ENCODE results near the gene ZCCHC17. TPM values are rescaled to one million over a fixed set of nuclear protein-coding genes. Genes with fewer than 3 reads are reported as not detected.

ZCCHC17 gene, protein sequence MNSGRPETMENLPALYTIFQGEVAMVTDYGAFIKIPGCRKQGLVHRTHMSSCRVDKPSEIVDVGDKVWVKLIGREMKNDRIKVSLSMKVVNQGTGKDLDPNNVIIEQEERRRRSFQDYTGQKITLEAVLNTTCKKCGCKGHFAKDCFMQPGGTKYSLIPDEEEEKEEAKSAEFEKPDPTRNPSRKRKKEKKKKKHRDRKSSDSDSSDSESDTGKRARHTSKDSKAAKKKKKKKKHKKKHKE
- 10 to 100 TPM in 3 of 4 donors, 1 to 10 TPM in 1; 9.6 to 16.4 (median 15.1) TPM for total RNA-seq
- polyA plus RNA-seq: 10 to 100 TPM; 20.1 to 48.8 (median 31.2) TPM
- long read RNA-seq, donor 1, transcript ZCCHC17-201 (8 exons, 1,605 nt): major isoform, 10 of 14 reads
- long read RNA-seq, donor 1, partial matches to known transcripts: 1 of 14 reads
- long read RNA-seq, donor 1, other reads (novel, unspliced or antisense): 2 of 14 reads
- long read RNA-seq, donor 2, transcript ZCCHC17-201 (8 exons, 1,605 nt): major isoform, 13 of 66 reads
- long read RNA-seq, donor 2, partial matches to known transcripts: 2 of 66 reads
- long read RNA-seq, donor 2, other reads (novel, unspliced or antisense): 48 of 66 reads

DNA sequence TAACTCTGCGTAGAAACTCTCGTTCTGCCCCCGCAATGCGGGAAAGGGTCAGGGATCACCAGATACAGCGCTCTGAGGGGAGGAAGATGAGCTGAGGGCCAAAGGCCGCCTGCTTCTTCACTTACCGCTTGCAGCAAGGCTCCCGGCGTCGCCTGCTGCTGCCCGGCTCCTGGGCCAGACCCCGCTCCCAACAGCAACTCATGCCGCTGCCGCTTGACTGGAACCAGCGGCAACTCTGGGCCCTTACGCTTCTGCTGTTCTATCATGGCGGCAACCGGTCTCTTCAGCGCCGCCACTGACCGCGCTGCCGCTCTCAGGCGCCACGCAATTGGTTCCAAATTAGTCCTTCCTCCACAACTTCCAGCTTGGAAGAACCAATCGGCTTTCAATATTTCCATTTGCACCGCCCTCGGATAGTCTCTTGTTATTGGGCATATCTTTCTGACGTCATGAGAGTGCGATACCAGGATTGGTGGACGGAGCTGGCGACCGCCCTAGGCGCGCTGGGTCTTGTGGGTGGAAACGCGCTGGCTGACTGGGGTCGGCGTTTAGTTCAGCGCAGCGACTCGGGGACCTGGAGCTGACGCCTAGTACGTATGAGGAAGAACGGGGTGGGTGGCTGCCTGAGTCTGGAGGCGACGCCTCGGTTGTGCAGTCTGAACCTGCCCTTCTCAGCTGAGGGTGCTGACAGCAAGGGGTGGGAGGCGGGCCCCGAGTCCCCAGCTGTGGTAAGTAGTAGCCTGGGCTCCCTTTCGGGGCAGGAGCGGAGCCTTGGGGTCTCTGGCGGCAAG, at the start of gene ZCCHC17, which contains the start of gene SNRNP40:
ZCCHC17 (plus strand) TSS at position 547 of the 791 bp plus-strand sequence. CDS start 13,067 bp downstream, outside the sequence.
SNRNP40 (minus strand) TSS at position 303 of the 791 bp plus-strand sequence; CDS start at position 266, 37 bp downstream.
- H3K27ac ChIP-seq: peak within 1 kb of the TSS; percentile 89
- DNase-seq (peak; percentile 92 to 96), ATAC-seq (peak; percentile 98 to 99 (median 99))
- H3K9me3 ChIP-seq: no peaks in the 10 kb centered on the region
- peaks cover 34% of the 10 kb centered on the region for H3K4me1 ChIP-seq
- no peaks in the 10 kb centered on the region for H3K27me3 ChIP-seq (ENCODE audit: insufficient read depth in 3 of 3, low read length in 2 of 3)
- intact Hi-C loops (cut with DNase I): no loop called here
- H3K4me3 ChIP-seq: peak within 1 kb of the TSS; percentile 89
- H3K36me3 ChIP-seq (ENCODE audit: insufficient read depth in 1 of 2, low read depth in 1 of 2): peaks cover 2 to 30% of the 10 kb centered on the region in 2 donors
- 0 to 1% (median 0%) methylated on average over 51 to 53 of the region's 53 CpGs for WGBS, 3 donors
- TF ChIP-seq, protein P1, sequence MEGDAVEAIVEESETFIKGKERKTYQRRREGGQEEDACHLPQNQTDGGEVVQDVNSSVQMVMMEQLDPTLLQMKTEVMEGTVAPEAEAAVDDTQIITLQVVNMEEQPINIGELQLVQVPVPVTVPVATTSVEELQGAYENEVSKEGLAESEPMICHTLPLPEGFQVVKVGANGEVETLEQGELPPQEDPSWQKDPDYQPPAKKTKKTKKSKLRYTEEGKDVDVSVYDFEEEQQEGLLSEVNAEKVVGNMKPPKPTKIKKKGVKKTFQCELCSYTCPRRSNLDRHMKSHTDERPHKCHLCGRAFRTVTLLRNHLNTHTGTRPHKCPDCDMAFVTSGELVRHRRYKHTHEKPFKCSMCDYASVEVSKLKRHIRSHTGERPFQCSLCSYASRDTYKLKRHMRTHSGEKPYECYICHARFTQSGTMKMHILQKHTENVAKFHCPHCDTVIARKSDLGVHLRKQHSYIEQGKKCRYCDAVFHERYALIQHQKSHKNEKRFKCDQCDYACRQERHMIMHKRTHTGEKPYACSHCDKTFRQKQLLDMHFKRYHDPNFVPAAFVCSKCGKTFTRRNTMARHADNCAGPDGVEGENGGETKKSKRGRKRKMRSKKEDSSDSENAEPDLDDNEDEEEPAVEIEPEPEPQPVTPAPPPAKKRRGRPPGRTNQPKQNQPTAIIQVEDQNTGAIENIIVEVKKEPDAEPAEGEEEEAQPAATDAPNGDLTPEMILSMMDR (IDR thresholded peaks at IDR 0.05): no peak

DNA sequence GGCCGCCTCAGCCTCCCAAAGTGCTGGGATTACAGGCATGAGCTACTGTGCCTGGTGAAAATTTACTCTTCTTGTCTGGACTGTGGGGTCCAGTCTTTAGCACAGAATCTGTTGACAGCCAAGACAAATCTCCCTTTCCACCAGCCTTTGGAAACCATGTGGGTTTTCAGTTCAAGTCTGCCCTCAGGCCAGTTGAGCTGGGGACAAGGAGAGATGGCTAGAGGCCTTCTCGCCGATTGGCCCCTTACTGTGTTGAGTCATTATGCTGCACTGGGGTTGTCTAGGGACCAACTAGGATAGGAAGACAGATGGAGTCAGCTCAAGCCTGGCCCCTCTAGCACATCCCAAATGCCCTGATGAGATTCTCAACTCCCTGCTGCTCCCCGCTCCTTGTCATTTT, 48.6 kb upstream of the ZCCHC17 start:
- no peaks in the 10 kb centered on the region for H3K36me3 ChIP-seq (ENCODE audit: insufficient read depth in 1 of 2, low read depth in 1 of 2)
- intact Hi-C loops (cut with DNase I): no loop called here
- H3K9me3 ChIP-seq: no peaks in the 10 kb centered on the region
- WGBS, 3 donors: 90 to 93% (median 90%) methylated on average over 4 of the region's 4 CpGs
- no peak overlapping the region for H3K4me3 ChIP-seq
- no peak overlapping the region for H3K27ac ChIP-seq
- DNase-seq (no peak), ATAC-seq (no peak)
- H3K27me3 ChIP-seq (ENCODE audit: insufficient read depth in 3 of 3, low read length in 2 of 3): no peaks in the 10 kb centered on the region
- H3K4me1 ChIP-seq: peaks cover 9% of the 10 kb centered on the region
- TF ChIP-seq, protein P1 (IDR thresholded peaks at IDR 0.05): no peak

DNA sequence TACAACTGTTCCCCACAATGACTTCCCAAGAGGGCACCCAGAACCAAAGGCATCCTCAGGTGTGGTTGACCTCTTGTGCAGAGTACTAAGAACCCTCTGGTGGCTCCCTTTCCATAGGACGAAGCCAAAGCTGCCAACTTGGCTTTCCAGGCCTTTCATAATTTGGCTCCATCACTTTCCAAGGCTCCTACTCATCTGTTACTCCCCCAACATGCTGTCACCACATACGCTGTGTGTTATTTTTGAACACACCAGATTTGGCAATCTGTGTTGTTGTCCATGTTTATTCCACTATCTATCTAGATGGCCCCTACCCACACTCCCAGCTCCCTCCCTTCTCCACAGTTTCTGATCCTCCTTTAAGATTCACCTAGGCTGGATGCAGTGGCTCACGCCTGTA, 47.0 kb upstream of the ZCCHC17 start:
- no peaks in the 10 kb centered on the region for H3K9me3 ChIP-seq
- intact Hi-C loops (cut with DNase I): no loop called here
- H3K4me3 ChIP-seq: no peak overlapping the region
- H3K36me3 ChIP-seq (ENCODE audit: insufficient read depth in 1 of 2, low read depth in 1 of 2): no peaks in the 10 kb centered on the region
- H3K27me3 ChIP-seq (ENCODE audit: insufficient read depth in 3 of 3, low read length in 2 of 3): no peaks in the 10 kb centered on the region
- TF ChIP-seq, protein P1 (IDR thresholded peaks at IDR 0.05): no peak
- H3K4me1 ChIP-seq: no peaks in the 10 kb centered on the region
- 58 to 64% (median 61%) methylated on average over 3 of the region's 3 CpGs for WGBS, 3 donors
- no peak overlapping the region for H3K27ac ChIP-seq
- DNase-seq: no peak
- peak in 2 of 4 donors; percentile 30 to 66 for ATAC-seq

DNA sequence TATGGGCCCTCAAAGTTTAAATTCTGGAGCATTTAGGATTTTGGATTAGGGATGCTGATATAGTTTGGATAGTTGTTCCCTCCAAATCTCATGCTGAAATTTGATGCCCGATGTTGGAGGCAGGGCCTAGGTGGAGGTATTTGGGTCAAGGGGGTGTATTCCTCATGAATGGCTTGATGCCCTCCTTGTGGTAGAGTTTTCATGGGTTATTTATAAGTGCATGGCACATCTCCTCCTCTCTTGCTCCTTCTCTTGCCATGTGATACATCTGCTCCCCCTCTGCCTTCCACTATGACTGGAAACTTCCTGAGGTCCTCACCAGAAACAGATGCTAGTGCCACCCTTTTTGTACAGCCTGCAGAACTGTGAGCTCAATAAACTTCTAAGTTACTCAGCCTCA, 39.6 kb upstream of the ZCCHC17 start:
- no peak overlapping the region for H3K4me3 ChIP-seq
- DNase-seq: no peak
- no peaks in the 10 kb centered on the region for H3K9me3 ChIP-seq
- ATAC-seq: peak; percentile 86 to 98 (median 96)
- H3K4me1 ChIP-seq: peaks cover 41% of the 10 kb centered on the region
- WGBS, 3 donors: 33 to 55% (median 41%) methylated on average over 1 of the region's 1 CpG
- intact Hi-C loops (cut with DNase I): loop anchor here in 1 of 2 donors (5.0 kb wide), 1 partner anchor 75 kb away; no protein-coding TSS in a partner anchor
- peaks cover 9 to 46% of the 10 kb centered on the region in 2 donors for H3K36me3 ChIP-seq (ENCODE audit: insufficient read depth in 1 of 2, low read depth in 1 of 2)
- H3K27me3 ChIP-seq (ENCODE audit: insufficient read depth in 3 of 3, low read length in 2 of 3): no peaks in the 10 kb centered on the region
- TF ChIP-seq, protein P1 (IDR thresholded peaks at IDR 0.05): no peak
- H3K27ac ChIP-seq: peak overlapping the region; percentile 72

All from psoas muscle (tissue), 8 donors.